Measurements from ENCODE around the gene TFR2. TPM values are rescaled to one million over a fixed set of nuclear protein-coding genes. Genes with fewer than 3 reads are reported as not detected.

TFR2 gene
- total RNA-seq, 4 donors from 2014 or later: 0.43 to 2.0 TPM; not detected in 2

GRCh38 chr7:100687261-100687660 is 45.9 kb upstream of the TFR2 start:
- H3K27ac ChIP-seq: peak overlapping the region; percentile 19 to 45
- H3K36me3 ChIP-seq: no peaks in the 10 kb centered on the region
- TF ChIP-seq POLR2A (IDR thresholded peaks at IDR 0.05) (no peak), CTCF (IDR thresholded peaks at IDR 0.05) (no peak)
- no peak for DNase-seq
- no peaks in the 10 kb centered on the region for H3K27me3 ChIP-seq
- peaks cover 12 to 28% of the 10 kb centered on the region in 2 donors for H3K4me1 ChIP-seq
- intact Hi-C loops (cut with DNase I; ENCODE audit: low total_unique reads): loop anchor here (10.0 kb wide), 2 partner anchors 122 to 222 kb away; partner anchors contain the start of gene SPACDR
- H3K9me3 ChIP-seq: no peaks in the 10 kb centered on the region
- no peak overlapping the region for H3K4me3 ChIP-seq

- Histone ChIP-seq H3K27ac (peak overlapping the region; percentile 19 to 45), H3K9me3 (no peaks in the 10 kb centered on the region), H3K27me3 (no peaks in the 10 kb centered on the region), H3K4me1 (peaks cover 12 to 28% of the 10 kb centered on the region in 2 donors), H3K4me3 (no peak overlapping the region), H3K36me3 (no peaks in the 10 kb centered on the region)
- DNase-seq: no peak
- intact Hi-C loops (cut with DNase I; ENCODE audit: low total_unique reads): loop anchor here (10.0 kb wide), 2 partner anchors 122 to 222 kb away; partner anchors contain the start of gene SPACDR
- TF ChIP-seq CTCF (IDR thresholded peaks at IDR 0.05): no peak
- no peak for TF ChIP-seq POLR2A (IDR thresholded peaks at IDR 0.05)
These were observed 45.5 kb upstream of the TFR2 start for GRCh38 chr7:100686822-100687211.

GRCh38 chr7:100686201-100686821 is 45.0 kb upstream of the TFR2 start:
- Histone ChIP-seq H3K4me3 (no peak overlapping the region), H3K27me3 (no peaks in the 10 kb centered on the region), H3K36me3 (no peaks in the 10 kb centered on the region), H3K4me1 (peaks cover 12 to 28% of the 10 kb centered on the region in 2 donors), H3K27ac (peak overlapping the region in 1 of 2 donors; percentile 45), H3K9me3 (no peaks in the 10 kb centered on the region)
- intact Hi-C loops (cut with DNase I; ENCODE audit: low total_unique reads): loop anchor here (10.0 kb wide), 2 partner anchors 122 to 222 kb away; partner anchors contain the start of gene SPACDR
- no peak for DNase-seq
- no peak for TF ChIP-seq CTCF (IDR thresholded peaks at IDR 0.05)
- no peak for TF ChIP-seq POLR2A (IDR thresholded peaks at IDR 0.05)

- H3K4me3 ChIP-seq: no peak overlapping the region
- H3K27me3 ChIP-seq: no peaks in the 10 kb centered on the region
- H3K9me3 ChIP-seq: no peaks in the 10 kb centered on the region
- peak overlapping the region in 1 of 2 donors; percentile 45 for H3K27ac ChIP-seq
- no peak for DNase-seq
- TF ChIP-seq CTCF (IDR thresholded peaks at IDR 0.05) (no peak), POLR2A (IDR thresholded peaks at IDR 0.05) (no peak)
- peaks cover 8 to 22% of the 10 kb centered on the region in 2 donors for H3K4me1 ChIP-seq
- H3K36me3 ChIP-seq: no peaks in the 10 kb centered on the region
- intact Hi-C loops (cut with DNase I; ENCODE audit: low total_unique reads): loop anchor here (10.0 kb wide), 2 partner anchors 121 to 221 kb away; partner anchors contain the start of gene SPACDR
These were observed 44.3 kb upstream of the TFR2 start for GRCh38 chr7:100685631-100686145.

GRCh38 chr7:100685049-100685605 is 43.8 kb upstream of the TFR2 start:
- TF ChIP-seq CTCF (IDR thresholded peaks at IDR 0.05): no peak
- TF ChIP-seq POLR2A (IDR thresholded peaks at IDR 0.05): no peak
- Histone ChIP-seq H3K9me3 (no peaks in the 10 kb centered on the region), H3K36me3 (no peaks in the 10 kb centered on the region), H3K27me3 (no peaks in the 10 kb centered on the region), H3K4me1 (peaks cover 8 to 19% of the 10 kb centered on the region in 2 donors), H3K27ac (no peak overlapping the region), H3K4me3 (no peak overlapping the region)
- intact Hi-C loops (cut with DNase I; ENCODE audit: low total_unique reads): loop anchor here (10.0 kb wide), 2 partner anchors 120 to 220 kb away; partner anchors contain the start of gene SPACDR
- no peak for DNase-seq
